ENCODE measurements around the gene SLCO2A1. TPM values are rescaled to one million over a fixed set of nuclear protein-coding genes. Genes with fewer than 3 reads are reported as not detected.

The SLCO2A1 gene
- total and polyA plus RNA-seq, 2 of the 4 experiments (the other 2 are of a cell fraction): under 0.01 to 1.5 TPM

- Histone ChIP-seq H4K5ac (ENCODE audit: low read depth, low read length) (no peak overlapping the region), H3K27ac (ENCODE audit: insufficient read depth, low read length) (no peak overlapping the region), H2BK15ac (ENCODE audit: low read depth, low read length) (no peak overlapping the region), H2BK5ac (ENCODE audit: low read depth, low read length, poor library complexity, severe bottlenecking) (no peak overlapping the region), H2AK9ac (replicated peaks; ENCODE audit: low read depth, low read length, poor library complexity) (no peak overlapping the region), H3K9me3 (ENCODE audit: control insufficient read depth, insufficient read depth, low read length) (peaks cover 6% of the 10 kb centered on the region), H2AFZ (replicated peaks; ENCODE audit: low read length, poor library complexity) (no peak overlapping the region), H3K18ac (ENCODE audit: low read depth, low read length) (no peak overlapping the region), H4K20me1 (ENCODE audit: insufficient read depth, low read length) (no peaks in the 10 kb centered on the region), H3K56ac (ENCODE audit: extremely low read depth, insufficient read depth, low read length) (no peak overlapping the region), H3K9me1 (ENCODE audit: insufficient read depth, low read length) (no peaks in the 10 kb centered on the region; the same call in 1 of the 2 replicates), H3K4ac (ENCODE audit: low read depth, low read length) (no peak overlapping the region), H3K36me3 (ENCODE audit: control insufficient read depth, insufficient read depth, low read length) (no peaks in the 10 kb centered on the region), H3K9ac (ENCODE audit: low read depth, low read length) (no peak overlapping the region), H3K23ac (ENCODE audit: low read depth, low read length) (no peak overlapping the region), H3K14ac (replicated peaks; ENCODE audit: low read depth, low read length) (no peak overlapping the region), H2BK20ac (ENCODE audit: low read depth, low read length) (no peak overlapping the region), H3K79me1 (ENCODE audit: low read depth in 1 of 2, low read length in 2 of 2) (no peaks in the 10 kb centered on the region), H2AK5ac (ENCODE audit: low read depth, low read length) (no peak overlapping the region), H3K4me2 (ENCODE audit: low read depth, low read length) (no peak overlapping the region), H2BK120ac (ENCODE audit: low read depth, low read length) (no peak overlapping the region), H4K8ac (ENCODE audit: low read depth in 2 of 2, low read length in 2 of 2) (no peak overlapping the region), H3K27me3 (ENCODE audit: control insufficient read depth, insufficient read depth, low read length) (no peaks in the 10 kb centered on the region; the same call in 1 of the 2 replicates), H3K4me3 (ENCODE audit: insufficient read depth, low read depth, low read length) (no peak overlapping the region), H3K4me1 (ENCODE audit: control insufficient read depth, insufficient read depth, low read length) (peaks cover 5% of the 10 kb centered on the region), H4K91ac (ENCODE audit: insufficient read depth, low read depth, low read length) (no peak overlapping the region)
- ChIA-PET POLR2A (ENCODE audit: unreplicated experiment) (no interaction called here), CTCF (no interaction called here)
- ATAC-seq (ENCODE audit: low read depth) (no peak), DNase-seq (no peak)
- TF ChIP-seq MAFK (IDR thresholded peaks at IDR 0.05; ENCODE audit: low read depth, low read length): no peak
- TF ChIP-seq BHLHE40 (IDR thresholded peaks at IDR 0.05; ENCODE audit: low read depth, low read length): no peak
- TF ChIP-seq RCOR1 (IDR thresholded peaks at IDR 0.05; ENCODE audit: insufficient replicate concordance, low read length): no peak
- no peak for TF ChIP-seq FOS (IDR thresholded peaks at IDR 0.05; ENCODE audit: low read depth, low read length)
- TF ChIP-seq CHD1 (IDR thresholded peaks at IDR 0.05; ENCODE audit: low read depth, low read length): no peak
- TF ChIP-seq RAD21 (IDR thresholded peaks at IDR 0.05; ENCODE audit: low read length): no peak
- TF ChIP-seq CEBPB (IDR thresholded peaks at IDR 0.05; ENCODE audit: low read depth, low read length): no peak
- dilution Hi-C loops (cut with HindIII; ENCODE audit: low sequenced_read_pairs, unreplicated experiment): no loop called here
- in situ Hi-C loops (cut with MboI; ENCODE audit: low sequenced_read_pairs): no loop called here
- WGBS, 2 experiments (ENCODE audit: extremely low coverage in 2 of 2, insufficient read length in 1 of 2): no CpG with 5 or more reads among the region's 2 CpGs
- intact Hi-C loops (cut with micrococcal nuclease): no loop called here
- no TSS peak for BruUV-seq (replicated peaks)
These were observed 47.1 kb upstream of the SLCO2A1 start for GRCh38 chr3:134076851-134077250.
